K562 (cell line): ENCODE results near the gene MYOT.

Experiments
- BHLHE40 ChIP-seq: IDR thresholded peaks from 2 replicates; pipeline ENCODE4 v1.6.1; 2011; ENCODE audit warnings: low read length, improper control_type of control experiment
- LCOR ChIP-seq: sonication (generic); formaldehyde crosslinking; IDR thresholded peaks from 2 replicates; pipeline ENCODE4 v1.8.0; 2022; ENCODE audit warnings: mild to moderate bottlenecking, missing genetic modification reagents
- POLR2A ChIP-seq: fragments of 450-650 bp; conservative IDR thresholded peaks from 2 replicates; pipeline ENCODE4 v1.6.1; 2016
- YY1 ChIP-seq, 3 experiments: IDR thresholded peaks; 2 replicates each; pipeline ENCODE4 v1.6.1; 2011; ENCODE audit warnings: low read length in 2 of 3, mild to moderate bottlenecking in 2 of 3, moderate library complexity in 2 of 3, borderline replicate concordance in 1 of 3, control low read depth in 1 of 3, low read depth in 1 of 3; ENCODE audit not compliant: insufficient read depth in 3 of 3, insufficient replicate concordance in 2 of 3, control insufficient read depth in 1 of 3, insufficient read length in 1 of 3; ENCODE audit errors: extremely low read depth in 1 of 3
- ZNF133 ChIP-seq: fragments of 250-450 bp; sonication (Bioruptor Pico); IDR thresholded peaks from 2 replicates; pipeline ENCODE4 v1.4.0; 2020; ENCODE audit warnings: mild to moderate bottlenecking

DNA sequence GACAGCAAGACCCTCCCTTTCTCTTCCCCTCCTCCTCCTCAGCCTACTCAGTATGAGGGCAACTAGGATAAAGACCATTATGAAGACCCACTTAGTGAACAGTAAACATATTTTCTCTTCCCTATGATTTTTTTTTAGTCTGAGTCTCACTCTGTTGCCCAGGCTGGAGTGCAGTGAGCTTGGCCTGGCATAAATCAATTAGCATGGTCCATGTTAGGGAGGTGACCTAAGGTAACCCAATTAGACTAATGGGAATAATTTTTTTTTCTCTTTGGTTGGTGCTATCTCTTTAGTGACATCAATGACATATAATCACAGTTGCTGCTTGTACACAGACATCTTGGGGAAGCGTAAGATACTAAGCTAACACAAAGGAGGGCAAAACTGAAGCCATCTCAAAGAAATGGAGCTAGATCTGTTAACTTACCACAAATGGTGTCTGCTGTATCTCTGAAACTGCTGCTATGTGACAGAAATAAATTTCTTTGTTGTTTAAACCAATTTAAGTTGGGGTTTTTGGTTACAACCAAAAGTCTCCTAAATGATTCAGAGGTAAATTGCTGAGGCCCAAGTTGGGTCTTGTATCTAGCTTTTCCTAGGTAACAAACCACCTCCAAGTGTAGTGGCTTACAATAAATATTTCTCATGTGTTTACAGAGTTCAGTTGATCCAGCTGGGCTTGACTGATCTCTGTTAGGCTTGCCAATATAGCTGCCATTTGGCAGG, 34.9 kb downstream of the MYOT start:
- no peak for TF ChIP-seq POLR2A
- TF ChIP-seq YY1 (IDR thresholded peaks at IDR 0.05; ENCODE audit: borderline replicate concordance in 1 of 3, control insufficient read depth in 1 of 3, extremely low read depth in 1 of 3, insufficient read depth in 3 of 3, insufficient read length in 1 of 3, insufficient replicate concordance in 2 of 3, low read depth in 1 of 3, low read length in 2 of 3): no peak
- TF ChIP-seq LCOR (CRISPR knock-in tag): no peak
- no peak for TF ChIP-seq ZNF133 (CRISPR knock-in tag)
- no peak for TF ChIP-seq BHLHE40
